ENCODE measurements around the gene NSMCE1. TPM values are rescaled to one million over a fixed set of nuclear protein-coding genes. Genes with fewer than 3 reads are reported as not detected.

The NSMCE1 gene
- 124 and 142 TPM in 2 replicates for total RNA-seq
- 48.8 and 62.3 TPM in 2 replicates for polyA plus RNA-seq
- polyA plus RNA-seq (2012), result 99.0 and 130 TPM in 2 replicates
- polyA minus RNA-seq (ENCODE audit: low replicate concordance), result 141 and 163 TPM in 2 replicates

GRCh38 chr16:27268376-27269299 is at the start of gene NSMCE1:
NSMCE1 (minus strand) TSS chr16:27268772; CDS start chr16:27257570, 11,202 bp downstream.
- H4K20me1 ChIP-seq (ENCODE audit: control insufficient read depth, extremely low read depth, insufficient read depth, low read length), result no peaks in the 10 kb centered on the region

GRCh38 chr16:27317738-27318391 is 49.3 kb upstream of the NSMCE1 start:
- TF ChIP-seq CTCF (conservative IDR thresholded peaks at IDR 0.05 in 1 of 2, IDR thresholded peaks at IDR 0.05 in 1 of 2; ENCODE audit: low read depth in 1 of 2, low read length in 2 of 2) (no peak), EZH2 (IDR thresholded peaks at IDR 0.05; ENCODE audit: low read length, missing control alignments) (no peak)
- Histone ChIP-seq H4K20me1 (ENCODE audit: control insufficient read depth, extremely low read depth, insufficient read depth, low read length) (no peaks in the 10 kb centered on the region), H3K36me3 (ENCODE audit: control insufficient read depth, insufficient read depth, low read length) (no peaks in the 10 kb centered on the region), H3K4me1 (ENCODE audit: control insufficient read depth, extremely low read depth, insufficient read depth, low read length) (peaks cover 10% of the 10 kb centered on the region), H3K4me2 (ENCODE audit: extremely low read depth, insufficient read depth, low read length) (no peak overlapping the region), H3K79me2 (ENCODE audit: control insufficient read depth, insufficient read depth, low read length) (peaks cover 55% of the 10 kb centered on the region), H3K27ac (ENCODE audit: insufficient read depth, low read length) (no peak overlapping the region), H2AFZ (ENCODE audit: low read length) (no peak overlapping the region), H3K9ac (ENCODE audit: insufficient read depth, low read length) (no peak overlapping the region), H3K4me3 (replicated peaks in 1 of 4; ENCODE audit: control extremely low read depth in 1 of 4, insufficient read depth in 1 of 4, low read depth in 3 of 4, low read length in 4 of 4) (no peak overlapping the region), H3K9me3 (ENCODE audit: control insufficient read depth, insufficient read depth, low read depth, low read length) (no peaks in the 10 kb centered on the region), H3K27me3 (ENCODE audit: control insufficient read depth, insufficient read depth, low read length) (no peaks in the 10 kb centered on the region)
- DNase-seq (ENCODE audit: low read depth in 2 of 2), result no peak

More at GRCh38 chr16:27268376-27269299, at the start of gene NSMCE1:
- Histone ChIP-seq H3K4me2 (ENCODE audit: extremely low read depth, insufficient read depth, low read length) (peak within 1 kb of the TSS; percentile 81), H3K9ac (ENCODE audit: insufficient read depth, low read length) (peak within 1 kb of the TSS; percentile 65), H3K4me3 (replicated peaks in 1 of 4; ENCODE audit: control extremely low read depth in 1 of 4, insufficient read depth in 1 of 4, low read depth in 3 of 4, low read length in 4 of 4) (peak within 1 kb of the TSS; percentile 59 to 99 (median 72)), H3K36me3 (ENCODE audit: control insufficient read depth, insufficient read depth, low read length) (no peaks in the 10 kb centered on the region), H3K27ac (ENCODE audit: insufficient read depth, low read length) (peak within 1 kb of the TSS; percentile 78), H3K9me3 (ENCODE audit: control insufficient read depth, insufficient read depth, low read depth, low read length) (no peaks in the 10 kb centered on the region), H3K79me2 (ENCODE audit: control insufficient read depth, insufficient read depth, low read length) (peaks cover 2% of the 10 kb centered on the region), H3K4me1 (ENCODE audit: control insufficient read depth, extremely low read depth, insufficient read depth, low read length) (peaks cover 6% of the 10 kb centered on the region), H3K27me3 (ENCODE audit: control insufficient read depth, insufficient read depth, low read length) (no peaks in the 10 kb centered on the region), H2AFZ (ENCODE audit: low read length) (peak within 1 kb of the TSS; percentile 89)
- DNase-seq (ENCODE audit: low read depth in 2 of 2), result peak; percentile 93 to 97
- TF ChIP-seq CTCF (conservative IDR thresholded peaks at IDR 0.05 in 1 of 2, IDR thresholded peaks at IDR 0.05 in 1 of 2; ENCODE audit: low read depth in 1 of 2, low read length in 2 of 2) (peak in 1 of 2 donors; percentile 38), EZH2 (IDR thresholded peaks at IDR 0.05; ENCODE audit: low read length, missing control alignments) (no peak)

GRCh38 chr16:27317320-27317719 is 48.7 kb upstream of the NSMCE1 start:
- no peaks in the 10 kb centered on the region for H4K20me1 ChIP-seq (ENCODE audit: control insufficient read depth, extremely low read depth, insufficient read depth, low read length)
- TF ChIP-seq EZH2 (IDR thresholded peaks at IDR 0.05; ENCODE audit: low read length, missing control alignments) (no peak), CTCF (conservative IDR thresholded peaks at IDR 0.05 in 1 of 2, IDR thresholded peaks at IDR 0.05 in 1 of 2; ENCODE audit: low read depth in 1 of 2, low read length in 2 of 2) (no peak)
- peaks cover 10% of the 10 kb centered on the region for H3K4me1 ChIP-seq (ENCODE audit: control insufficient read depth, extremely low read depth, insufficient read depth, low read length)
- no peak overlapping the region for H3K27ac ChIP-seq (ENCODE audit: insufficient read depth, low read length)
- H2AFZ ChIP-seq (ENCODE audit: low read length), result no peak overlapping the region
- H3K9me3 ChIP-seq (ENCODE audit: control insufficient read depth, insufficient read depth, low read depth, low read length), result no peaks in the 10 kb centered on the region
- no peak for DNase-seq (ENCODE audit: low read depth in 2 of 2)
- H3K4me3 ChIP-seq (replicated peaks in 1 of 4; ENCODE audit: control extremely low read depth in 1 of 4, insufficient read depth in 1 of 4, low read depth in 3 of 4, low read length in 4 of 4), result no peak overlapping the region
- H3K4me2 ChIP-seq (ENCODE audit: extremely low read depth, insufficient read depth, low read length), result no peak overlapping the region
- H3K79me2 ChIP-seq (ENCODE audit: control insufficient read depth, insufficient read depth, low read length), result peaks cover 50% of the 10 kb centered on the region
- H3K36me3 ChIP-seq (ENCODE audit: control insufficient read depth, insufficient read depth, low read length), result no peaks in the 10 kb centered on the region
- no peak overlapping the region for H3K9ac ChIP-seq (ENCODE audit: insufficient read depth, low read length)
- no peaks in the 10 kb centered on the region for H3K27me3 ChIP-seq (ENCODE audit: control insufficient read depth, insufficient read depth, low read length)

Data from fibroblast of lung (primary cell).